Measurements from ENCODE around the gene PGS1.

DNA sequence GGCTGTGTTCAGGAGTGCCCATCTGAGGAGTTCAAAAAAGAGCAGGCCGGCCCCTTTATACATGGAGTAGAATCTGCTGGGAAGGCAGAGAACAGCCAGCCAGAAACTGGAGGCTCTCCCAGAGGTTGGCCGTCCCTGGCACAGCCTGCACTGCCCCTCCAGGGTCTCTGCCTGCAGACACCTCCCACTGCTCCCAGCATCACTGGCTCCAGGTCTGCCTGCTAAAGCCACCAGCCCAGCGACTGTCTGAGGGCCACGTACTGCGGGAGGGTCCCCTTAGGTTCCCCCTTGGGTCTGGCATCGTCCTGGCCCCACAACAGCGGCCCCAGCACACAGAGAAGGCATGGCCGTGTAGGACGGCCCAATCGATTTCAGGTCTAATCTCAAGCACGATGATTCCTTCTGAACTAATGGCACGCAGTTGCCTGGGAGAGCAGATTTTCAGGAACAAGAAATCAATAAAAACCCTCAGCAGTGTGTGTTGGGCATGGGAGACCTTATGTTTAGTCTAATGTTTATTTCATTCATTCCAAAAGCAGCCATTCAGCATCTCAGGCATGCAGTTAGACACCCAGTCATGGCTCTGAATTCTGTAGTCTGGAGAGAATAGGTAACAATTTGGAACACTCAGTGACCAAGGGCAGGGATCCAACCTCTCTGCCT is 95.6 kb downstream of the PGS1 start:
- TF ChIP-seq DPF2 (IDR thresholded peaks at IDR 0.05) (no peak), TCF12 (IDR thresholded peaks at IDR 0.05; ENCODE audit: low read depth, low read length) (no peak), ESRRA (IDR thresholded peaks at IDR 0.05; ENCODE audit: low read length) (no peak)
- TF ChIP-seq, protein P1, sequence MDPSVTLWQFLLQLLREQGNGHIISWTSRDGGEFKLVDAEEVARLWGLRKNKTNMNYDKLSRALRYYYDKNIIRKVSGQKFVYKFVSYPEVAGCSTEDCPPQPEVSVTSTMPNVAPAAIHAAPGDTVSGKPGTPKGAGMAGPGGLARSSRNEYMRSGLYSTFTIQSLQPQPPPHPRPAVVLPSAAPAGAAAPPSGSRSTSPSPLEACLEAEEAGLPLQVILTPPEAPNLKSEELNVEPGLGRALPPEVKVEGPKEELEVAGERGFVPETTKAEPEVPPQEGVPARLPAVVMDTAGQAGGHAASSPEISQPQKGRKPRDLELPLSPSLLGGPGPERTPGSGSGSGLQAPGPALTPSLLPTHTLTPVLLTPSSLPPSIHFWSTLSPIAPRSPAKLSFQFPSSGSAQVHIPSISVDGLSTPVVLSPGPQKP (IDR thresholded peaks at IDR 0.05; ENCODE audit: low read depth, low read length): no peak
- TF ChIP-seq, protein P2, sequence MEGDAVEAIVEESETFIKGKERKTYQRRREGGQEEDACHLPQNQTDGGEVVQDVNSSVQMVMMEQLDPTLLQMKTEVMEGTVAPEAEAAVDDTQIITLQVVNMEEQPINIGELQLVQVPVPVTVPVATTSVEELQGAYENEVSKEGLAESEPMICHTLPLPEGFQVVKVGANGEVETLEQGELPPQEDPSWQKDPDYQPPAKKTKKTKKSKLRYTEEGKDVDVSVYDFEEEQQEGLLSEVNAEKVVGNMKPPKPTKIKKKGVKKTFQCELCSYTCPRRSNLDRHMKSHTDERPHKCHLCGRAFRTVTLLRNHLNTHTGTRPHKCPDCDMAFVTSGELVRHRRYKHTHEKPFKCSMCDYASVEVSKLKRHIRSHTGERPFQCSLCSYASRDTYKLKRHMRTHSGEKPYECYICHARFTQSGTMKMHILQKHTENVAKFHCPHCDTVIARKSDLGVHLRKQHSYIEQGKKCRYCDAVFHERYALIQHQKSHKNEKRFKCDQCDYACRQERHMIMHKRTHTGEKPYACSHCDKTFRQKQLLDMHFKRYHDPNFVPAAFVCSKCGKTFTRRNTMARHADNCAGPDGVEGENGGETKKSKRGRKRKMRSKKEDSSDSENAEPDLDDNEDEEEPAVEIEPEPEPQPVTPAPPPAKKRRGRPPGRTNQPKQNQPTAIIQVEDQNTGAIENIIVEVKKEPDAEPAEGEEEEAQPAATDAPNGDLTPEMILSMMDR (IDR thresholded peaks at IDR 0.05 in 2 of 3, conservative IDR thresholded peaks at IDR 0.05 in 1 of 3; ENCODE audit: control insufficient read depth in 2 of 3, extremely low read depth in 1 of 3, insufficient read depth in 1 of 3, low read depth in 3 of 3, low read length in 3 of 3): no peak
